Tongue (tissue), 2 donors: ENCODE results near the gene CORIN. TPM values are rescaled to one million over a fixed set of nuclear protein-coding genes. Genes with fewer than 3 reads are reported as not detected.
"Not testable (repeated sequence)": the region's sequence is repeated elsewhere in the genome, so short reads cannot be mapped to it uniquely, and the experiment has no call there.

Experiments used
- DNase-seq: peaks from one replicate; pipeline ENCODE4 v3.0.0-alpha.2; 2015
- total RNA-seq: library from RNA; depleted of rRNA; stranded (reverse); fragments of >200 nt; gene quantifications from one replicate; pipeline ENCODE4 v1.2.3, GENCODE V29; 2014

The CORIN gene
- total RNA-seq, 1 donor from 2014 or later: 1.4 TPM

- DNase-seq: no peak
Observed at GRCh38 chr4:47762376-47763266, 75.2 kb downstream of the CORIN start.

GRCh38 chr4:47753316-47753715, 84.6 kb downstream of the CORIN start:
- not testable (repeated sequence) for DNase-seq

GRCh38 chr4:47752214-47752613, 85.7 kb downstream of the CORIN start:
- DNase-seq: no peak

GRCh38 chr4:47750788-47751187, 87.1 kb downstream of the CORIN start:
- DNase-seq: peak; percentile 7

DNA sequence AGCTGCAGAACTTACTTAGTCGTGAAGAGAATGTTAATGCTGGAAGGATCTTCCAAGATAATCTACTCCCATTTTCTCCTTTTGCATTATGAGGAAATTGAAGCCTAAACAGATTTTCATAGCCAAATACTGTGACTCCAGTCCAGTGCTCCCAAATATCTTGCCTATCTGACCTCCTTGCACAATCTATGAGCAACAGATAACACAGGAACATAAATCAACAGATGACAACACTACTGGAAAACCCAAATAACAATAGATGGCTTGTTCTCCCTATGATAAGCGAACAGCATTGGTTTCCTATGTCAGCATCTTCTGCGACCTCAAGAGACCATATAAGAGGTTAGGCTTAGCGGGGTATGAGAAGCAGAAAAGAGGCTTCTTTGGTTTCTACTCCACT, 88.0 kb downstream of the CORIN start:
- no peak for DNase-seq

- DNase-seq: no peak
Observed at GRCh38 chr4:47749060-47749459, 88.8 kb downstream of the CORIN start.

DNA sequence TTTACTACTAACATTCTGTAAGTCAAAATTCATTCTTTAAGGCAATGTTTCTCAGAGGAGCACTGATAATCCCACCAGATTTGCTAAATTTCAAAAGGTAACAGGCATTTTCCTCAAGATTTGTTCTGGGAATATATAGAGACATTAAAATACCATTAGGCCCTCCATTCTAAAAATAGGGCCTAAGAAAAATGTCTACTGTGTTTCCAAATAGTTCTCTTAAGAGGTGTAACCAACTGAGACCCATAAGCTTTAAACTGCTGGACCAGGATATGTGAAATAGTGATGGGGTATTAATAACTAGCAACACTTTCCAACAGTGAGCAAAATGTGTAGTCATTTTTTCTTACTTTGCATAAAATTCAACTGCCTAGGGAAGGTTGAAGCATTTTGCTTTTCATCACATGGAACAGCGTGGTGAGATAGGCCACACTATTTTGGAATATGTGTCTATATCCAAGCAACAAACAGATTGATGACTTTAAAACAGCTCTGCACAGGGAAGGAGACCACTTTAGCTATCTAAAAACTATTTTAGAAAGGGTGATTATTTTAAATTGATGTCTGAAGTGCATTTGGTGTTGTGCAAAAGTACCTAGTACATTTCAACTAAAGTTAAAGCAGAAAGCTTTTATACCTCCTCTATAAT, 89.9 kb downstream of the CORIN start:
- DNase-seq: no peak

- no peak for DNase-seq
Observed at GRCh38 chr4:47747211-47747610, 90.7 kb downstream of the CORIN start.

DNA sequence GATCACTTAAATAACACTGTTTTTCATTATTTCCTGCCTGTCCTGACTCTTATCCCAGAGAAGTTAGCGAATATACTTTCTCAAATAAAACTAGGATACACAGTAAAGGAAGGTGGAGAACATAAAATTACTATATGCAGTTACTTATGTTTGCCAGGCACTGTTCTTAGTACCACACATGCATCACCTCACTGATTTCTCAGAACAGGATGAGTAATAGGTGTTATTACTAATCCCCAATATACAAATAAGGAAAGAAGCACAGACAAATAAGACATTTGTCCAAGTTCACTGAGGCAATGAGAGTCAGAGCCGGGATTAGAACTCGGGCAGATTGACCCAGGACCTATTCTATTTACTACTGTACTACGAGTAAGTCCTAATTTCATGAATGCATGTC, 91.7 kb downstream of the CORIN start:
- DNase-seq: no peak

- DNase-seq: no peak
Observed at GRCh38 chr4:47744843-47745382, 93.0 kb downstream of the CORIN start.

- DNase-seq: no peak
Observed at GRCh38 chr4:47744253-47744652, 93.6 kb downstream of the CORIN start.

DNA sequence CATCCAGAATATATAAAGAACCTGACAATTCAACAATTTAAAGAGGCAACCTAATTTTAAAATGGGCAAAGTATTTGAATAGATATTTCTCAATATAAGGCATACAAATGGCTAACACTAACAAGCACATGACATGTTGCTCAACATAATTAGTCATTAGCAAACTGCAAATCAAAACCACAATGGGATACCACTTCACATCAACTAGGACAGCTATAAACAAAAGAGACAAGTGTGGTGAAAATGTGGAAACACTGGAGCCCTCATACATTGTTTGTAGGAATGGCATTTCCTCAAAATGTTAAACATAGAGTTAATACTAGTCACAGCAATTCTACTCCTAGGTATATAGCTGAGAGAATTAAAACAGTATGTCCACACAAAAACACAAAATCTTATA, 96.7 kb downstream of the CORIN start:
- DNase-seq: no peak

DNA sequence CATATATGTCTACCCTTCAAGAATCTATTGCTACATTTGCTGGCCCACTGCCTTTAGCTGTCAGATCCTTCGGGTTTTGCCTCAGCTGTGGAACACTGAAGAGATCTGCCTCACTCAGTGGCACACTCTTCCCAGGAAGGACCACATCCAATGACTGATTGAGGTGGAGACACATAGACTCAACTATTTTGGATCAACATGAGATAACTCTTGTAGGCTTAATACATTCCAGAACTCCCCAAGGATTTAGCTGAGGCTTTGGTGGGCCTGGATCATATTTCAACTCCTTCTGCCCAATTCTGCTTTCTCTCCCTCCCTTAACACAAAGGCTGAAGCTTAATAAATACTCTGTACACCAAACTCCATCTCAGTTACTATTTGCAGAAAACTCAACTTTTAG, 100.5 kb downstream of the CORIN start:
- no peak for DNase-seq

DNA sequence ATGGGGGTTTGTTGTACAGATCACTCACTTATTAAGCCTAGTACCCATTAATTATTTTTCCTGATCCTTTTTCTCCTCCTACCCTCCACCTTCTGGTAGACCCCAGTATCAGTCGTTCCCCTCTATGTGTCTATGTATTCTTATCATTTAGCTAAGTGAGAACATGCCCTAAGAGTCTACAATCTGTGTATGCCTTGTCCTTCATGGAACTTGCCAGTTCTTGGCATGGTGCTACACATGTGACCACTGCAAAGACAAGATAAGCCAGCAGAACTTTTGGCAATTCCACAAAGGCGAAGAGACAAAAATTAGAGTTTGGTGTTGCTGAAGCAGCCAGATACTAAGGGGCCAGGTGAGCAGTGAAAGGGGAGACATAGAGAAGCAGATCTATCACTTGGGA, 101.3 kb downstream of the CORIN start:
- DNase-seq: no peak

- DNase-seq: no peak
Observed at GRCh38 chr4:47736146-47736545, 101.7 kb downstream of the CORIN start.

DNA sequence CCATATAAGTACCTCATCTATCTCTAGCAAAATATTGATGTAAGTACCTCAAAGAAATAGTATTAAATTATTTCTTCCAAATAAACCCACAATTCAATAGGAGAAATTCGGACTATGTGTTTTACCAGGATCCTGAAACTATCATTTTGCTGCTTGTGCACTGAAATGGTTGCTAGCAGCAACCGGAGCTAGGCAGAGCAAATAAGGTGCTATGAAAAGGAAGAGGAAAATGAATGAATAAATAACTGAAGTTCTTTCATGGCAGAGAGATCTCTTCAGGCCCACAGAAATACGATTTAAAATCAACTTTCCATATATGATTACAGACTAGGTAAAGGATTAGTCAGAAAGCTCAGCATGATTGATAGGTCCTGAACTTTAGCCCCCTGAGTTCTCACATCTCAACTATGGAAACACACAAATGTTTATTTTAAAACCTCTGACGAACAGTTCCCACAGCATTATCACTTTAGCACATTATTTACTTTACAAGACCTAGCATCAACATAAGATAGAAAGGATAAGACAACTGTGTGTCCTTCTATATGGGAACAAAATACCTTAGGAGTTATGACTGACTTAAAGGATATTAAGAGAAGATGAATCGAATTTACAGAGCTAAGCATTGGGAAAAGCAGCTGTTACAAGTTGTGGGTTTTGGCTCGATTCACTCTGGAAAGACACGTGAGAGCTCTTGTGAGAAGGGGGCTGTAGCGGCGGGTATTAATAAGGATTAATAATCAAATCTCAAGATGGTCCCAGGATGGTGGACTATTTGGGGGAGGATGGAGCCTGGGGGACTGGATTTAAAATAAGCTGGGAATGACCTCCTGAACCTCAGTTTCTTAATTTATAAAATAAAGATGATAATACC, 104.3 kb downstream of the CORIN start:
- peak; percentile 16 for DNase-seq

- DNase-seq: no peak
Observed at GRCh38 chr4:47731182-47731581, 106.7 kb downstream of the CORIN start.

DNA sequence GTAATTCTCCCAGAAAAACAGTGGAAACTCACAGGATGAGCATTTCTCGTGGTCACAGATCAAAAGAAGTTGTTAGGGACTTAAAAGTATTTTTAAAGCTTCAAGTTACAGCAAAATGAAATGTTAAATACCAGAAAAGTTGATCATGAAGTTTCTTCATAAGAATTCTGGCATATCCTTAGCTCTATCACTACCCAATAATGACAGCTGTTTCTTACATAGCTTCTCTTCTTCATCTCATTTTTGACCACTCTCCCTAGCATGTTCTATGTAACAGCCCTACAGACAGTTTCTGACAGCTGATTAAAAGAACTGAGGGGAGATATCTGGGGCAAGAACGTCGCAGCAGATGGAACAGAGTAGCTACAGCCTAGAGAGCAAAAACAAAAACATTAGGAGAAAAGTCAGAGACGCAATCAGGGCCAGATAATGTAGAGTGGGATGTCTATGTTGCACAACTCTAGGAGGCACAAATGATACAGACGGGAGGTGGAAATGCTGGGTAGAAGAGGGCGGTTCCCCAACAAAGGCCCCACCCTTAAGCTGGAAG, 108.7 kb downstream of the CORIN start:
- no peak for DNase-seq

DNA sequence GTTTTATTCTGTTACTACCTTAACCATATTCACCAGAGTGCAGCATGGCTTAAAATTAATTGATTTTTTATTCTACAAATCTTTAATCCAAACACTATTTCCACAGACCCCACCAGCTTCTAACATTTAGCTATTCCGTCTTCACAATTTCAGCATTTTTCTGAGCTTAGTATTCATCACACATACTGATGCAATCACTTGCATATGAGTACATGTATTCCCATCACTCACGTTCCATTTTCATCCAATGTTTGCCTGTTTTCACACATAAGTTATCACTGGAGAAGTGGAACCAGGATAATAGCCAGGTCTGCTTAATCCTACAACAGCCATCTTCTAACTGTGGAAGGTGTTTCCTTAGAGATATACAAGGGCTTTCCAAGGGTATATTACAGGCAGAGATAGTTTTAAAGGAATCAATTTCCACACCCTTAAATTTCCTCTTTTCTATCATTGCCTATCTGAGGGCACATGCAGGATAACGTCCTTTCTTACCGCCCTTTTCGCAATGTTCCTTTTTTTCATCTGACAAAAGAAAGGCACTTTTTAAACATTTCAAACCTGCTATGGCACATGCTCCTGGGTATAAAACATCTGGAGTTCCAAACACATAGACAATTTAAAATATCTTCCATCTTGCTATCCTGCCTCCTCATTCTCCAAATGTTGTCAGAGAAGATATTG, 115.8 kb downstream of the CORIN start:
- no peak for DNase-seq

DNA sequence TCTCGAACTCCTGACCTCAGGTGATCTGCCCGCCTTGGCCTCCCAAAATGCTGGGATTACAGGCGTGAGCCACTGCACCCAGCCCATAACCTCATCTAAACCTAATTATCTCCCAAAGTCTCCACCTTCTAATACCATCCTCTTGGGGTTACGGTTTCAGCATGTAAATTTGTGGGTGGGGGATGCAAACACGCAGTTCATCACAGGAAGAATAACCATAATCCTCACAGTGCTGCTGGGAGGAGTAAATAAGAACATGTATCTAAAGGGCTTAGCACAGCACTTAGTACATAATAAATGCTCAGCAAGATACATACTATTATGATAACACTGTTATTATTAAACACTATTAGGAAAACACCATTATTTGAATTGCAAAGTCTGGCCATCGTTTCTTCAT, 116.4 kb downstream of the CORIN start:
- no peak for DNase-seq

- no peak for DNase-seq
Observed at GRCh38 chr4:47720787-47721186, 117.1 kb downstream of the CORIN start.

GRCh38 chr4:47719576-47719975, 118.3 kb downstream of the CORIN start:
- no peak for DNase-seq
